ENCODE measurements around the gene TMEM239.

DNA sequence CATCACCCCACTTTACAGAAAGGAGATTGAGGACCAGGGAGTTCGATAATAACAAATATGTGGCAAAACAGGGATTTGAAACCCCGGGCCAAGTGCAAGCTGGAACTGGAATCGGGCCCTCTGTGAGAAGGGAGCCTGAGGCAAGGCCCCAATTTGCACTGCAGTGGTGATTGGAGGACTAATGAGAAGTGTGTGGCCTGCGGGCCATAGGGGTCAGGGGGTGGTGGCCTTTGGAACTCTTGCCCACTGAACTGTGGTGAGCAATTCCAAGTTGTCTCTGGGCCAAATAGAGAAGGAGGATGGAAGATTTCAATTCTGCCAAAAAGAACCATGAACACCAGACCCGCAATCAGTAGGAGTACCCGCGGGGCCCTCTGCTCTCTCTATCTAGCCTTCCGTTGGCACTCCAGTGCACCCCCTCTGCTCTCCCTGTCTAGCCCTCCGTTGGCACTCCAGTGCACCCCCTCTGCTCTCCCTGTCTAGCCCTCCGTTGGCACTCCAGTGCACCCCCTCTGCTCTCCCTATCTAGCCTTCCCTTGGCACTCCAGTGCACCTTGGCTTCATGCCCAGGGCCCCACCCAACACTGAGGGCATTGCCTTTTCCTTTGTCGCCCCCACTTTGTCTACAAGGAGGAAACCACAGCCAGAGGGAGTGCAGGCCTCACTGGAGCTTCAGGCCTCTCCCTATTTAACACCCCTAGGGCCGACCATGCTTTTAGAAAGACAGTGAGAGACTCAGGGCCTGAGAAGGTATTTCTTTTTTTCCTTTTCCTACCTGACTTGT lies 51.1 kb downstream of the TMEM239 start:
- TF ChIP-seq, protein P1, sequence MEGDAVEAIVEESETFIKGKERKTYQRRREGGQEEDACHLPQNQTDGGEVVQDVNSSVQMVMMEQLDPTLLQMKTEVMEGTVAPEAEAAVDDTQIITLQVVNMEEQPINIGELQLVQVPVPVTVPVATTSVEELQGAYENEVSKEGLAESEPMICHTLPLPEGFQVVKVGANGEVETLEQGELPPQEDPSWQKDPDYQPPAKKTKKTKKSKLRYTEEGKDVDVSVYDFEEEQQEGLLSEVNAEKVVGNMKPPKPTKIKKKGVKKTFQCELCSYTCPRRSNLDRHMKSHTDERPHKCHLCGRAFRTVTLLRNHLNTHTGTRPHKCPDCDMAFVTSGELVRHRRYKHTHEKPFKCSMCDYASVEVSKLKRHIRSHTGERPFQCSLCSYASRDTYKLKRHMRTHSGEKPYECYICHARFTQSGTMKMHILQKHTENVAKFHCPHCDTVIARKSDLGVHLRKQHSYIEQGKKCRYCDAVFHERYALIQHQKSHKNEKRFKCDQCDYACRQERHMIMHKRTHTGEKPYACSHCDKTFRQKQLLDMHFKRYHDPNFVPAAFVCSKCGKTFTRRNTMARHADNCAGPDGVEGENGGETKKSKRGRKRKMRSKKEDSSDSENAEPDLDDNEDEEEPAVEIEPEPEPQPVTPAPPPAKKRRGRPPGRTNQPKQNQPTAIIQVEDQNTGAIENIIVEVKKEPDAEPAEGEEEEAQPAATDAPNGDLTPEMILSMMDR (IDR thresholded peaks at IDR 0.05; ENCODE audit: insufficient read depth, low read depth, low read length) = no peak
- no peak for TF ChIP-seq EZH2 (IDR thresholded peaks at IDR 0.05; ENCODE audit: insufficient read depth, low read length)

All from astrocyte (in vitro differentiated cells and primary cell).